KG1 (cell line): ENCODE measurements around the gene BTN2A1.
"Not testable (repeated sequence)": the region's sequence is repeated elsewhere in the genome, so short reads cannot be mapped to it uniquely, and the experiment has no call there.

Experiments used
- DNase-seq: peaks from one replicate; lab custom pipeline; 2025; lab: John Stamatoyannopoulos, UW

Gene BTN2A1

DNA sequence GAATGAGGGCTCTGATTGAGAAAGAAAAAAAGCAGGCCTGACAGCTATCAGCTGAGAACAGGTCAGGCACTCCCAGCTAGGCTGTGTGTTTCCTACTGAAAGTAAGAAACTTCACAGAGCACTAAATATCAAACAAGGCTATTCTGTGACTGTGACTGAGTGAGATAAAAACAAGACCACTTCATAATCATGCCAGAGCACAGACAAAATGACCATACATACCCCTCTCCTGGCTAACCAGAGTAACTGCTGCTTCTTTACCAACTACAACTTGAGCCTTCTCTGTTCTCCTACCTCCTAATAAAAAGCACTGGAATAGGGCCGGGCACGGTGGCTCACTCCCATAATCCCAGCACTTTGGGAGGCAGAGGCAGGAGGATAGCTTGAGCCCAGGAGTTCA, 35.5 kb downstream of the BTN2A1 start:
- DNase-seq, result no peak

DNA sequence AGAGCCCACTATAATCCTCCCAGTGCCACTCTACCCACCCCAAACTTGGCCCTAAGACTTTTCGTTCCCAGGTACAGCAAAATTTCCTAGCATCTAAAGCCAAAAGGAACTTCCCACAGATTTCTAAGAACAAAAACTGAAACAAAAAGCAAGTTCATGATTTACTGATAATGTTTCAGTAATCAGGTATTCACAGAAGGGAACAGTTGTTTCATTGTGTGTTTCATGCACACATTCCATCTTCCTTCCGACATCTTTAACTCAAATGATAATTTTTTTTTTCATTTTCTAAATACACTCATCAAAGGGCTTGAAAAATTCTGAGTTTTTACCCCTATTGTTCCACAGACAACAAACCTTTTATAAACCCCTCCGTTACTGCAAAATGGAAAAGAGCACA, 36.4 kb downstream of the BTN2A1 start:
- no peak for DNase-seq

DNA sequence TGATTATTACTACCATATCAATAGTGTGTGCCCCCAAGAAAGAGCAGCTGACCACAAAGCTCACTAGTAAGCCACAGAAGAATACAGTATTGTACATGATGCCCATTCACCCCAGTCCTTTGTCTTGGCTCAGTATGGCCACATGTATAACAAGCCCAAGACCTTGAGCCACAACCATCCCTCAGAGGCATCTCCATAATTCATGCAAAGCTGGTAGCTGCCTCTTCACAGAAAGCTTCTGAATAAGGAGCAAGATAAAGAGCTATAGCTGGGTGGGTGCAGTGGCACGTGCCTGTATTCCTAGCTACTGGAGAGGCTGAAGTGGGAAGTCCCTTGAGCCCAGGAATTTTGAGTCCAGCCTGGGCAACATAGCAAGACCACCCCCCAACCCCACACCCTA, 37.5 kb downstream of the BTN2A1 start:
- no peak for DNase-seq

DNA sequence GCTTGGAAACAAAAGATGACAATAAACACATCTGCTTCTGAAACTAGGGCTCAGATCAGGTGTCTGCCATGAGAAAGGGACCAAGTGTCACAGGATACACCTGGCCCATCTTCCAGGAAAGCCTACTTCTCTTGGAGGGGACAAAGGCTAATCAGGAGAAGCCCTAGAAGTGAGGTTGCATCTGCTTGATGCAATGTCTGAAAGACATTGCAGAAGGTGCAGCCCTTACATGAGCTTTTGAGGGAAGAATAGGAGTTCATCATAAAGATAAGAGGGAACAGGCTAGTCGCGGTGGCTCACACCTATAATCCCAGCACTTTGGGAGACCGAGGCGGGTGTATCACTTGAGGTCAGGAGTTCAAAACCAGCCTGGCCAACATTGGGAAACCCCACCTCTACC, 39.9 kb downstream of the BTN2A1 start:
- no peak for DNase-seq

DNA sequence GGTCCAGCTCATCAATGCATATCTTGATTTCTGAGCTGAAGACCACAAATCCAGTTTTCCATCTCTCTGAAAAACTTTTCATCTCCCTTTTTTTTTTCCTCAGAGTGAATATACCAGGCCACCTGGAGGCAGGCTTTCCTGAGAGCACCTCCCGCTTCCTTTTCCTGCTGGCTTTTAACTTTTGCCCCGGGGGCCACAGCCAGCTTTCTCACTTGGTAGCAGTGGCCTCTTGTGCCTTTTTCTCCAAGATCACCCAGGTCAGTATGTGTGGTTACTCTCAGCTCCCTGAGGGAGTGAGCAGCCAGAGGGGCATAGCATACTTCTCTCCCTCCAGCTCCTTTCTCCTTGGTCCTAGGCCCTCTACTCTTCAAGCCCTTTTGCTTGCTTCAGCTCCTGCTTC, 42.3 kb downstream of the BTN2A1 start, which contains the start of gene BTN1A1:
BTN1A1 (plus strand) TSS at position 202 of the 400 bp plus-strand sequence. CDS start 984 bp downstream, outside the sequence.
- no peak for DNase-seq

DNA sequence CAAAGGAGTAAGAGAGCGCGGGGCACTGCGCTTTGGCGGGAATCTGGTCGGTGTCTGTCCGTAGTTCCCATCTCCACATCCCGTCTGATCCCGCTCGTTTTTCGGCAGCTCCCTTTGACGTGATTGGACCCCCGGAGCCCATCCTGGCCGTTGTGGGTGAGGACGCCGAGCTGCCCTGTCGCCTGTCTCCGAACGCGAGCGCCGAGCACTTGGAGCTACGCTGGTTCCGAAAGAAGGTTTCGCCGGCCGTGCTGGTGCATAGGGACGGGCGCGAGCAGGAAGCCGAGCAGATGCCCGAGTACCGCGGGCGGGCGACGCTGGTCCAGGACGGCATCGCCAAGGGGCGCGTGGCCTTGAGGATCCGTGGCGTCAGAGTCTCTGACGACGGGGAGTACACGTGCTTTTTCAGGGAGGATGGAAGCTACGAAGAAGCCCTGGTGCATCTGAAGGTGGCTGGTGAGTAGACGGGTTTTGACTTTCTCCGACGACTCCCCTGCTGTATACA, 43.8 kb downstream of the BTN2A1 start:
- DNase-seq, result no peak

DNA sequence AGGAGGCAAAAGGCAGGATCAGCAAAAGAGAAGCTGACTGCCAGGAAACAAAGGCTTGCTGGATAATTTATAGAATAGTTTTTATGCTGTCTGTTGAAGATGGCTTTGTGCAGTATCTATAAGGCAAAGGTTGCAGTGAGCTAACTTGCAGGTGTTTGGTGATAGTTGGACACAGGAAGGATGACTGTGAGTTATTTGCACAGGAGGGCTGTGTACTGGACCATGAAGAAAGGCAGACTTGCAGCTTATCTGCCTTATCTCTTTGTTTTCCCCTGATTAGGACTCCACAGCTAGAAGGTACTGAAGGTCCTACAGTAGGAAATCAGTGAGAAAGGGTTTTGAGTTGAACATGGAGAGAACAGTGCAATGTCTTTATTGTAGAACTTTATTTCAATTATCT, 44.4 kb downstream of the BTN2A1 start:
- no peak for DNase-seq

DNA sequence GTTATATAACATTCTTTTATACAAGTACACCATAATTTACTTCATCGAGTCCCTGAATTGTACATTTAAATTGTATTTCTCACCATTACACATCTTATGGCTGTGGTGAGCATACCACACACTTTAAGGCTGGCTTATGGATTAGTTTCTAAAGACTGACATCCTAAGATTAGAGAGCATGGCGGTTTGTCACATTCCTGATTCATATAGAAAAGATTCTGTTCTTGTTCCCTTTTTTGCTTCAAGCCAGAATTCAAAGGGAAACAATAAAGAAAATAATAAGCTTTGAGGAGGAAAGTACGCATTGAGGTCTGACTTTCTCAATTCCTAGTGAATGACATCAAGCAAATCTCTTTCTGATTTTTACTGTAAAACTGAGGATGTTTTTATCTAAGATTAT, 44.9 kb downstream of the BTN2A1 start:
- DNase-seq, result no peak

DNA sequence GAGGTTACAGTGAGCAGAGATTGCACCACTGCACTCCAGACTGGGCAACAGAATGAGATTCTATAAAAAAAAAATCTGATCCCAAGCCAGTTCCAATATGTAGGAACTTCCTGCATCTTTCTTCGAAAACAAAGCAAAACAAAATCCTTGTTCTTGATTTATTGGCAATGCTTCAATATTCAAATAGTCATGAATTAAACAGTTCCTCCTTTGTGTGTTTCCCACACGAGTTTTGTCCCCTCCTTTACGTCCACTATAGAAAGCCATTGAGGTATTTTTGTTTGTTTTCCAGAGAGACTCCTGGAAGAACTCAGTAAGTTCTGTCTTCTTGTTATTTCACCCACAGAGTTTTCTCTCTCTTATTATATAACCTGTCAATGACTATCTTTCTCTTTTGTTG, 49.9 kb downstream of the BTN2A1 start:
- DNase-seq, result no peak

DNA sequence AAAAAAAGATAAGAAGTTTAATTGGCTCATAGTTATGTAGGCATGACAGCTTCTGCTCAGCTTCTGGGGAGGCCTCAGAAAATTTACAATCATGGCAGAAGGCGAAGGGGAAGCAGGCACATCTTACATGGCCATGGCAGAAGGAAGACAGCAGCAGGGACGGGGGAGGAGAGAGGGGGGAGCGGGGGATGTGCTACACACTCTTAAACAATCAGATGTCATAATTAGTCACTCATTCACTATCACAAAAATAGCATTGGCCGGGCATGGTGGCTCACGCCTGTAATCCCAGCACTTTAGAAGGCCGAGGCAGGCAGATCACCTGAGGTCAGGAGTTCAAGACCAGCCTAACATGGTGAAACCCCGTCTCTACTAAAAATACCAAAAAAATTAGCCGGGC, 53.3 kb downstream of the BTN2A1 start:
- DNase-seq, result not testable (repeated sequence)

DNA sequence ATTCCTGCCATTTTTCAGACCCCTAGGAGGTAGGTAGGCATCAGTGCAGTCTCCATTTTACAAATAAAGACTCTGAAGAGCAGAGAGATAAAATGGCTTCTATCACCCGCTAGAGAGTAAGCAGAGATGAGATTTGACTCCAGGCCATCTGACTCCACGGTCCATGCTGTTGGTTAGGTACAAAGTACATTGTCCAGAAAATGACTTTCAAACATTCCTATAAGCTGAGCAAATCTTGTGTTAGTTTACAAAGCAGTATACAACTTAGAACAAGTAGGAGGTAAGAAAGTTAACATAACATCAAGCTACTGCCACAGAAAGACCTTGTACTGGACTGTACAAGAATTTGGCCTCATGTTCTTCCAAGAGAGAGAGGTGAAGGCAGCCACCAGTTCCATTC, 57.2 kb downstream of the BTN2A1 start:
- DNase-seq, result no peak

DNA sequence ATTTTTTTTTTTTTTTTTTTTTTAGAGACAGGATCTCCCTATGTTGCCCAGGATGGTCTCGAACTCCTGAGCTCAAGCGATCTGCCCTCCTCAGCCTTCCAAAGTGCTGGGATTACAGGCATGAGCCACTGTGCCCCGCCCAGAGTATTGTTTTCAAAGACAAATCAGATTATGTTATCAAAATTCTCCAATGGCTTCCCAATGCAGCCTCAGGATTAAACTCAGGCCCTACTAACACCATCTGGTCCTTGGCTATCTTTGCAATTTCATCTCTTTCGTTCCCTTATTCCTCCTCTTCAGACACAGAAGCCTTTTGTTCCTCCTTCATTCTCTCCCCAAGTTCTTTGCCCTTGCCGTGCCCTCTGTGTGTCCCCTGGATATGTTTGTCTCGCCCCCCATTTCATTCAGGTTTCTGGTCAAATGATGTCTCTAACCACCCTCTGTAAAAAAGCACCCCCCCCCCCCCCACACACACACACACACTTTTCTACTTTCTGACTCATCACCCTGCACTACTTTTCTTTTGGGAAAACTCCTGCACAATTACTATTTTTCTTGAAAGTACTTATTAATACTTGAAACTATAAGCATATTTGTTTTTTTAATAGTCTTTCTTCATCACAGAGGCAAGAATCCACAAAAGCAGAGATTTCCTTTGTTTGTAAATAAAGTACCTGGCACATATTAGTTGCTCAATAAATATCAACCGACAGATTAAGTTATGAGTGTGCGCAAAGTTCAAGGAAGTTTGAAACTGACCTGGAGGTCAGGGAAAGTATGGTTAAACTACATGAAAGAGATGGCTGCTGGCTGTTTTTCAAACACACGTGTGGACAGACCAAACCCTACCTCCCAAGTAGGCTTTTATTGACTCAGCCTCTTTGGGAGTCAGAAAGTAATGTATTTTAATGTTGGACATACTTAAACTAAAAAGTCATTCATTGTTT, 59.0 kb downstream of the BTN2A1 start:
- no peak for DNase-seq
